CD8-positive, alpha-beta memory T cell (primary cell): Measurements from ENCODE around the gene CEP83. TPM values are rescaled to one million over a fixed set of nuclear protein-coding genes. Genes with fewer than 3 reads are reported as not detected.

Experiments used
- CTCF ChIA-PET: fragments of 350-600 bp; sonication (Branson Sonifier 250); formaldehyde crosslinking; loops from one replicate; lab custom pipeline; 2021; ENCODE audit warnings: antibody characterized with exemption; lab: Charles Lee
- POLR2A ChIA-PET: fragments of 350-600 bp; sonication (Branson Sonifier 250); formaldehyde crosslinking; loops from one replicate; lab custom pipeline; 2021; ENCODE audit warnings: antibody characterized with exemption; lab: Charles Lee
- DNase-seq, 5 donors: peaks; one replicate each; pipeline versions ENCODE4 v3.0.0 to v3.0.0-alpha.2; 2020 to 2022; ENCODE audit warnings: mixed read lengths in 1 of 5
- H3K27ac ChIP-seq: one replicate; pipeline ENCODE4 v1.7.0; 2013; ENCODE audit warnings: low read depth, mild to moderate bottlenecking, low read length, moderate library complexity
- H3K27me3 ChIP-seq: 2 replicates; pipeline ENCODE4 v1.7.0; 2013; ENCODE audit warnings: low read length, mild to moderate bottlenecking; ENCODE audit not compliant: insufficient read depth, poor library complexity, severe bottlenecking
- H3K36me3 ChIP-seq: 2 replicates; pipeline ENCODE4 v1.7.0; 2013; ENCODE audit warnings: mild to moderate bottlenecking, low read length, moderate library complexity; ENCODE audit not compliant: insufficient read depth
- H3K4me1 ChIP-seq: 2 replicates; pipeline ENCODE4 v1.7.0; 2013; ENCODE audit warnings: mild to moderate bottlenecking, low read length, moderate library complexity; ENCODE audit not compliant: insufficient read depth
- H3K4me3 ChIP-seq: 2 replicates; pipeline ENCODE4 v1.7.0; 2013; ENCODE audit warnings: mild to moderate bottlenecking, low read length
- H3K9me3 ChIP-seq: 2 replicates; pipeline ENCODE4 v1.7.0; 2013; ENCODE audit warnings: mild to moderate bottlenecking, low read length
- H3K27ac Mint-ChIP-seq, 8 donors: one replicate each; pipeline ENCODE4 v1.8.0; 2020 to 2021; ENCODE audit warnings: mixed read lengths in 8 of 8, mild to moderate bottlenecking in 6 of 8, inconsistent platforms in 3 of 8, moderate library complexity in 3 of 8
- H3K27me3 Mint-ChIP-seq, 2 donors: one replicate each; pipeline ENCODE4 v1.8.0; 2020 to 2021; ENCODE audit warnings: mixed read lengths in 2 of 2, mild to moderate bottlenecking in 1 of 2, moderate library complexity in 1 of 2
- H3K36me3 Mint-ChIP-seq, 3 donors: one replicate each; pipeline ENCODE4 v1.8.0; 2020 to 2021; ENCODE audit warnings: mixed read lengths in 3 of 3, inconsistent platforms in 1 of 3, mild to moderate bottlenecking in 1 of 3
- H3K4me1 Mint-ChIP-seq, 3 donors: one replicate each; pipeline ENCODE4 v1.8.0; 2020 to 2021; ENCODE audit warnings: mixed read lengths in 3 of 3, inconsistent platforms in 1 of 3, mild to moderate bottlenecking in 1 of 3
- H3K4me3 Mint-ChIP-seq, 7 donors: one replicate each; pipeline ENCODE4 v1.8.0; 2020 to 2021; ENCODE audit warnings: mixed read lengths in 7 of 7, mild to moderate bottlenecking in 6 of 7, moderate library complexity in 4 of 7, inconsistent platforms in 2 of 7
- H3K9me3 Mint-ChIP-seq, 5 donors: one replicate each; pipeline ENCODE4 v1.8.0; 2020 to 2022; ENCODE audit warnings: mixed read lengths in 5 of 5, mild to moderate bottlenecking in 3 of 5, moderate library complexity in 2 of 5, inconsistent platforms in 1 of 5
- polyA plus RNA-seq: library from polyadenylated mRNA; unstranded; fragments of 300-500 nt; fragmentation: Illumina TruSeq; gene quantifications from one replicate; pipeline ENCODE4 v1.2.3, GENCODE V29; 2021
- total RNA-seq, 2 experiments: library from RNA; stranded (reverse); gene quantifications; one replicate each; pipeline ENCODE4 v1.2.3, GENCODE V29; 2021

CEP83 gene
- total RNA-seq (10 to 100 TPM; 25.7 to 25.8 TPM), polyA plus RNA-seq (5.2 TPM)

- no peaks in the 10 kb centered on the region for H3K9me3 ChIP-seq
- Mint-ChIP-seq H3K36me3 (peaks cover 0 to 11% (median 3%) of the 10 kb centered on the region in 3 donors), H3K27me3 (peaks cover 1 to 6% of the 10 kb centered on the region in 2 donors), H3K4me3 (peak within 1 kb of the TSS; percentile 80 to 96 (median 94)), H3K9me3 (no peaks in the 10 kb centered on the region), H3K4me1 (peaks cover 22 to 39% (median 34%) of the 10 kb centered on the region in 3 donors), H3K27ac (peak within 1 kb of the TSS; percentile 91 to 98 (median 96))
- H3K4me3 ChIP-seq = peak within 1 kb of the TSS; percentile 75
- H3K36me3 ChIP-seq = no peaks in the 10 kb centered on the region
- ChIA-PET CTCF (interaction anchor here (0.7 to 1.3 kb wide), 3 partner anchors 33 to 358 kb away, joined by 3 to 4 read pairs (median 4); no protein-coding TSS in a partner anchor), POLR2A (interaction anchor here (0.9 kb wide), 1 partner anchor 197 kb away, joined by 3 read pairs; no protein-coding TSS in a partner anchor)
- H3K27ac ChIP-seq = peak within 1 kb of the TSS; percentile 86
- DNase-seq = peak; percentile 93 to 97 (median 94)
- no peaks in the 10 kb centered on the region for H3K27me3 ChIP-seq
- H3K4me1 ChIP-seq = peaks cover 14% of the 10 kb centered on the region
Measured at GRCh38 chr12:94459728-94460615, at the start of gene CEP83. CEP83 (minus strand) TSS chr12:94459867; CDS start chr12:94412490, 47,377 bp downstream.

- H3K9me3 ChIP-seq = no peaks in the 10 kb centered on the region
- Mint-ChIP-seq H3K36me3 (no peaks in the 10 kb centered on the region), H3K4me3 (no peak overlapping the region), H3K27me3 (peaks cover 0 to under 1% of the 10 kb centered on the region in 2 donors), H3K27ac (no peak overlapping the region), H3K4me1 (no peaks in the 10 kb centered on the region), H3K9me3 (no peaks in the 10 kb centered on the region)
- CTCF ChIA-PET = no interaction called here
- H3K27ac ChIP-seq = no peak overlapping the region
- POLR2A ChIA-PET = no interaction called here
- H3K27me3 ChIP-seq = no peaks in the 10 kb centered on the region
- no peak for DNase-seq
- H3K4me3 ChIP-seq = no peak overlapping the region
- H3K36me3 ChIP-seq = no peaks in the 10 kb centered on the region
- no peaks in the 10 kb centered on the region for H3K4me1 ChIP-seq
Measured at GRCh38 chr12:94509317-94509716, 49.6 kb upstream of the CEP83 start.

GRCh38 chr12:94507455-94507854 is 47.8 kb upstream of the CEP83 start:
- H3K9me3 ChIP-seq = no peaks in the 10 kb centered on the region
- POLR2A ChIA-PET = no interaction called here
- Mint-ChIP-seq H3K27ac (no peak overlapping the region), H3K4me3 (no peak overlapping the region), H3K4me1 (no peaks in the 10 kb centered on the region), H3K36me3 (peaks cover 0 to 7% (median 0%) of the 10 kb centered on the region in 3 donors), H3K9me3 (peaks cover 0 to 9% (median 7%) of the 10 kb centered on the region in 5 donors), H3K27me3 (peaks cover 0 to 6% of the 10 kb centered on the region in 2 donors)
- H3K4me3 ChIP-seq = no peak overlapping the region
- no peaks in the 10 kb centered on the region for H3K36me3 ChIP-seq
- H3K27me3 ChIP-seq = no peaks in the 10 kb centered on the region
- H3K4me1 ChIP-seq = no peaks in the 10 kb centered on the region
- H3K27ac ChIP-seq = no peak overlapping the region
- CTCF ChIA-PET = interaction anchor here (1.2 kb wide), 1 partner anchor 10 kb away, joined by 3 read pairs; no protein-coding TSS in a partner anchor
- DNase-seq = no peak

- Mint-ChIP-seq H3K27me3 (peaks cover 0 to 18% of the 10 kb centered on the region in 2 donors), H3K27ac (no peak overlapping the region), H3K9me3 (peaks cover 0 to 15% (median 7%) of the 10 kb centered on the region in 5 donors), H3K36me3 (peaks cover 0 to 7% (median 0%) of the 10 kb centered on the region in 3 donors), H3K4me1 (no peaks in the 10 kb centered on the region), H3K4me3 (no peak overlapping the region)
- no peak for DNase-seq
- no peaks in the 10 kb centered on the region for H3K9me3 ChIP-seq
- H3K27me3 ChIP-seq = no peaks in the 10 kb centered on the region
- H3K36me3 ChIP-seq = no peaks in the 10 kb centered on the region
- CTCF ChIA-PET = interaction anchor here (0.7 kb wide), 1 partner anchor 27 kb away, joined by 3 read pairs; no protein-coding TSS in a partner anchor
- no peak overlapping the region for H3K4me3 ChIP-seq
- POLR2A ChIA-PET = no interaction called here
- H3K27ac ChIP-seq = no peak overlapping the region
- H3K4me1 ChIP-seq = no peaks in the 10 kb centered on the region
Measured at GRCh38 chr12:94504386-94504785, 44.7 kb upstream of the CEP83 start.

GRCh38 chr12:94503619-94504018 is 44.0 kb upstream of the CEP83 start:
- Histone ChIP-seq H3K9me3 (no peaks in the 10 kb centered on the region), H3K27ac (no peak overlapping the region), H3K27me3 (no peaks in the 10 kb centered on the region), H3K4me1 (no peaks in the 10 kb centered on the region), H3K4me3 (no peak overlapping the region), H3K36me3 (no peaks in the 10 kb centered on the region)
- ChIA-PET CTCF (no interaction called here), POLR2A (no interaction called here)
- H3K36me3 Mint-ChIP-seq = peaks cover 0 to 9% (median 0%) of the 10 kb centered on the region in 3 donors
- no peak overlapping the region for H3K4me3 Mint-ChIP-seq
- H3K27me3 Mint-ChIP-seq = peaks cover 0 to 19% of the 10 kb centered on the region in 2 donors
- H3K4me1 Mint-ChIP-seq = no peaks in the 10 kb centered on the region
- peaks cover 0 to 15% (median 7%) of the 10 kb centered on the region in 5 donors for H3K9me3 Mint-ChIP-seq
- no peak overlapping the region for H3K27ac Mint-ChIP-seq
- no peak for DNase-seq

- no peaks in the 10 kb centered on the region for H3K4me1 ChIP-seq
- CTCF ChIA-PET = no interaction called here
- POLR2A ChIA-PET = no interaction called here
- H3K27ac Mint-ChIP-seq = no peak overlapping the region
- H3K4me3 ChIP-seq = no peak overlapping the region
- H3K27me3 ChIP-seq = no peaks in the 10 kb centered on the region
- DNase-seq = no peak
- H3K9me3 ChIP-seq = no peaks in the 10 kb centered on the region
- H3K9me3 Mint-ChIP-seq = peaks cover 0 to 19% (median 11%) of the 10 kb centered on the region in 5 donors
- H3K4me3 Mint-ChIP-seq = no peak overlapping the region
- peaks cover 0 to 34% of the 10 kb centered on the region in 2 donors for H3K27me3 Mint-ChIP-seq
- H3K4me1 Mint-ChIP-seq = no peaks in the 10 kb centered on the region
- no peak overlapping the region for H3K27ac ChIP-seq
- no peaks in the 10 kb centered on the region for H3K36me3 ChIP-seq
- H3K36me3 Mint-ChIP-seq = peaks cover 0 to 12% (median 0%) of the 10 kb centered on the region in 3 donors
Measured at GRCh38 chr12:94500831-94501567, 41.3 kb upstream of the CEP83 start.

- no peak overlapping the region for H3K4me3 ChIP-seq
- no peak for DNase-seq
- no peaks in the 10 kb centered on the region for H3K4me1 ChIP-seq
- Mint-ChIP-seq H3K9me3 (peaks cover 0 to 19% (median 11%) of the 10 kb centered on the region in 5 donors), H3K4me3 (no peak overlapping the region), H3K27me3 (peaks cover 2 to 52% of the 10 kb centered on the region in 2 donors), H3K27ac (no peak overlapping the region), H3K4me1 (no peaks in the 10 kb centered on the region), H3K36me3 (peaks cover 0 to 12% (median 0%) of the 10 kb centered on the region in 3 donors)
- ChIA-PET POLR2A (no interaction called here), CTCF (no interaction called here)
- no peaks in the 10 kb centered on the region for H3K36me3 ChIP-seq
- H3K27ac ChIP-seq = no peak overlapping the region
- H3K9me3 ChIP-seq = no peaks in the 10 kb centered on the region
- no peaks in the 10 kb centered on the region for H3K27me3 ChIP-seq
Measured at GRCh38 chr12:94498698-94499097, 39.0 kb upstream of the CEP83 start.
